Measurements from ENCODE around the gene NIT1.

NIT1 gene, protein sequence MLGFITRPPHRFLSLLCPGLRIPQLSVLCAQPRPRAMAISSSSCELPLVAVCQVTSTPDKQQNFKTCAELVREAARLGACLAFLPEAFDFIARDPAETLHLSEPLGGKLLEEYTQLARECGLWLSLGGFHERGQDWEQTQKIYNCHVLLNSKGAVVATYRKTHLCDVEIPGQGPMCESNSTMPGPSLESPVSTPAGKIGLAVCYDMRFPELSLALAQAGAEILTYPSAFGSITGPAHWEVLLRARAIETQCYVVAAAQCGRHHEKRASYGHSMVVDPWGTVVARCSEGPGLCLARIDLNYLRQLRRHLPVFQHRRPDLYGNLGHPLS

DNA sequence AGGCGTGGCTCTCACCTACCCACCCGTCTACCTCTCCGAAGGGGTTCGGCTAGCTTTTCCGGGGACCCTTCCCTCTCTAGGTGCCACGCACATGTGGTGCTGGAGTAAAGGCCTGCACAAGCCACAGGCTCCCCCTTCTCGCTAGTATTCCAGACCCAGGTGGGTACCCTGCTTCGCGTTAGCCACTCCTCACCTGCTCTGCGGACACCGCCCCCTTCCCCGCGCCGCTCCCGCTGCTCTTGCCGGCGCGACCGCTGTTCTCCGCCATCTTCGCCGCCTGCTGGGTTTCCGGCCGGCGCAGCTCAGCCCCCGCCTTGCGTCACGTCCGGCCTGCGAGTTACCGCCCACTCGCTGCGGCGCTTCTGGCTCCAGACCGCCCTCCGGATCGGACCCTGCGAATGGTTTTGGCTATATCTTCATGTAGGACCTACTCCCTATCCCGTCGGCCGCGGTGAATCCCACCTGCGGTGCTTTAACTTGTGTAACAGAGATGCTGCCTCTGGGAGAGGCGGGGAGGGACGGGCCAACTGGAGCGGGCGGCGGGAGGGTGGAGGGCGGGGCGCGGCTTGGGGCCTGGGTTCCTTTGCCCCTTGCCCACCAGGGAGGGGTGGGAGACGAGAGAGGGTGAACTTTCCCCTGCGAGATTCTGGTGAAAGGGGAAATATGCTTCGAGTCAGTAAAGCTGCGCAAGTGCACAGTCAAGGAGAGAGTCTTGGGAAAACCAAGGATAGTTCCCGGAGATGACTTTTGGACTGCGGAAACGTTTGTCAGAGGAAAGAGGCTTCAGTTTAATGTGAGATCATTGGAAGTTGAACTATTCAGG lies at the start of gene NIT1, which contains the start of gene PFDN2:
TSS of gene NIT1 (plus strand) at position 347 of the 823 bp plus-strand sequence. CDS start at position 419, 72 bp downstream.
TSS of gene PFDN2 (minus strand) at position 279 of the 823 bp plus-strand sequence. CDS start at position 268, 11 bp downstream.
- Histone ChIP-seq H2AFZ (ENCODE audit: low read depth, low read length, severe bottlenecking) (peak within 1 kb of the TSS; percentile 69), H4K20me1 (ENCODE audit: low read depth, low read length) (0 out of 2 replicates have a peak, but pooled peaks cover 2% of the 10 kb centered on the region), H3K79me2 (ENCODE audit: insufficient read depth, low read length) (peaks cover 58% of the 10 kb centered on the region), H3K4me3 (ENCODE audit: insufficient read depth, low read length, poor library complexity, severe bottlenecking) (peak within 1 kb of the TSS; percentile 82), H3K9me2 (replicated peaks; ENCODE audit: insufficient read depth, low read length) (no peaks in the 10 kb centered on the region), H3K4me2 (ENCODE audit: low read depth, low read length, poor library complexity, severe bottlenecking) (peak within 1 kb of the TSS; percentile 73), H3K27ac (ENCODE audit: low read depth, low read length) (peak within 1 kb of the TSS; percentile 48), H3K9me3 (ENCODE audit: insufficient read depth, low read length) (no peaks in the 10 kb centered on the region), H3K36me3 (ENCODE audit: low read length) (0 out of 2 replicates have a peak, but pooled peaks cover 4% of the 10 kb centered on the region), H3K9ac (ENCODE audit: low read length) (peak within 1 kb of the TSS; percentile 73), H3K27me3 (ENCODE audit: low read length) (no peaks in the 10 kb centered on the region), H3F3A (ENCODE audit: insufficient read depth) (peaks cover 8% of the 10 kb centered on the region; the same call in 1 of the 2 replicates)
- no peak for TF ChIP-seq EZH2phosphoT487 (conservative IDR thresholded peaks at IDR 0.05; ENCODE audit: low read length)
- TF ChIP-seq, protein P1, sequence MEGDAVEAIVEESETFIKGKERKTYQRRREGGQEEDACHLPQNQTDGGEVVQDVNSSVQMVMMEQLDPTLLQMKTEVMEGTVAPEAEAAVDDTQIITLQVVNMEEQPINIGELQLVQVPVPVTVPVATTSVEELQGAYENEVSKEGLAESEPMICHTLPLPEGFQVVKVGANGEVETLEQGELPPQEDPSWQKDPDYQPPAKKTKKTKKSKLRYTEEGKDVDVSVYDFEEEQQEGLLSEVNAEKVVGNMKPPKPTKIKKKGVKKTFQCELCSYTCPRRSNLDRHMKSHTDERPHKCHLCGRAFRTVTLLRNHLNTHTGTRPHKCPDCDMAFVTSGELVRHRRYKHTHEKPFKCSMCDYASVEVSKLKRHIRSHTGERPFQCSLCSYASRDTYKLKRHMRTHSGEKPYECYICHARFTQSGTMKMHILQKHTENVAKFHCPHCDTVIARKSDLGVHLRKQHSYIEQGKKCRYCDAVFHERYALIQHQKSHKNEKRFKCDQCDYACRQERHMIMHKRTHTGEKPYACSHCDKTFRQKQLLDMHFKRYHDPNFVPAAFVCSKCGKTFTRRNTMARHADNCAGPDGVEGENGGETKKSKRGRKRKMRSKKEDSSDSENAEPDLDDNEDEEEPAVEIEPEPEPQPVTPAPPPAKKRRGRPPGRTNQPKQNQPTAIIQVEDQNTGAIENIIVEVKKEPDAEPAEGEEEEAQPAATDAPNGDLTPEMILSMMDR (IDR thresholded peaks at IDR 0.05; ENCODE audit: insufficient read depth, low read length, poor library complexity, severe bottlenecking) = no peak

DNA sequence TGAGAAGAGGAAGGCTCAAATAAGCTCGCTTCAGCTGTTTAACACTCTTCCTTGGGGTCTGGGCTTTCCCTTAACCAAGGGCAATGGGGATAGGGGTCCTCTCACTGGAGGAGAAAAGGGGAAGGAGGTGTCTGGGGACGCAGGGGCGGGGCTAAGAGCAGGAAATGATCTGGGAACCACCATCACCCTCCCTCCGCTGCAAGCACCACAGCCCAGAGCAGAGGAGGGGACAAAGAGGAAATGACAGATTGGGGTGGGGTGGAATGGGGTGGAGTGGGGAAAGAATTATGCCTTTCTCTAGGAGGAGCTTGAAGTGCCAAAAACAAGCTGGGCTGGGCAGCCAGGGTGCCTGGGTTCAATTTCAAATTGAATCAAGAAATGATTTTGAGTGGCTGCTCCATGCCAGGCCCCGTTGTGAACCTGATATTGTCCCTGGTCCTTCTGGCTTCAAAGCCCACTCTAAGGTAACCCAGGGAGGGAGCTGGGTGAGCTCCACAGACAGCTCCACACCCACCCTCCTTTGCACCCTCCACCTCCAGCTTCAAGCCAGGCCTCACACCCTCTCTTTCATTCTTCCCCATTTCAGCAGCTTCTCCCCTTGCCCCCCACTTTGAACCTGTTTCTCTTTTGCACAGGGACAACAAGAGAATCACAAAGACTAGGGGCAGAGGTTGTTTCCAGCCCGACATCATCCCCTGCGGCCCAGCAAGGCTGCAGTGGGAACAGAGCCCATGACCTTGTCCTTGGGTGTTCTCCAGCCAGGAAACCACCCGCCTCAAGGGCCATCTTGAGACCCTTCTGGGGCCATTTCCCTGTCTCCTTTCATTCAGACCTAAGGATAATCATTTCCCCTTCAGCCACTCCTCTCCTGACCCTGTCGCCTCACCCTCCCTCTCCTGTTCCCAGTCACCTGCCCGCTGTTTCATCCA lies 49.3 kb upstream of the NIT1 start:
- Histone ChIP-seq H3K79me2 (ENCODE audit: insufficient read depth, low read length) (peaks cover 51% of the 10 kb centered on the region), H3K4me3 (ENCODE audit: insufficient read depth, low read length, poor library complexity, severe bottlenecking) (peak overlapping the region; percentile 79), H2AFZ (ENCODE audit: low read depth, low read length, severe bottlenecking) (no peak overlapping the region), H4K20me1 (ENCODE audit: low read depth, low read length) (no peaks in the 10 kb centered on the region), H3K9me2 (replicated peaks; ENCODE audit: insufficient read depth, low read length) (no peaks in the 10 kb centered on the region), H3F3A (ENCODE audit: insufficient read depth) (peaks cover 14% of the 10 kb centered on the region; the same call in 1 of the 2 replicates), H3K27me3 (ENCODE audit: low read length) (no peaks in the 10 kb centered on the region), H3K9me3 (ENCODE audit: insufficient read depth, low read length) (no peaks in the 10 kb centered on the region), H3K4me2 (ENCODE audit: low read depth, low read length, poor library complexity, severe bottlenecking) (peak overlapping the region; percentile 77), H3K36me3 (ENCODE audit: low read length) (no peaks in the 10 kb centered on the region), H3K27ac (ENCODE audit: low read depth, low read length) (peak overlapping the region; percentile 83), H3K9ac (ENCODE audit: low read length) (peak overlapping the region; percentile 93)
- no peak for TF ChIP-seq EZH2phosphoT487 (conservative IDR thresholded peaks at IDR 0.05; ENCODE audit: low read length)
- TF ChIP-seq, protein P1 (IDR thresholded peaks at IDR 0.05; ENCODE audit: insufficient read depth, low read length, poor library complexity, severe bottlenecking) = no peak

DNA sequence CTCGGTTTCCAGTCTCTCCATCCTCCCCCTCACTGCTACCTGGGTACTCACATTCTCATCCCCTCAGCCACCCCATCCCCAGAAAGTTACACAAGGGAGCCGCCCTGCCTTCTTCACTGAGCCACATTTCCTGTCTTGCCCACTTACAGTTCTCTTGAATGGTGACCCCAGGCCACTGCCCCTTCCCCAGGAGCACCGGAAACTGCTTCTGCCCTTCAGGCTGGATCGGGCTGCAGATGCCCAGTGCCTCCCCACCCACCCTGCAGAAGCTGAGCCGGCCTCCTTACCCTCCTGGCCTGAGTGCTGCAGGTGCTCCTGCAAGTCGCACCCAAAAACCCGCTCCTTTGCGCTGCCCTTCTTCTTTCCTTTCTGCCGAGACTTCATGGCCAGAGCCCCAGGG lies 48.7 kb upstream of the NIT1 start:
- Histone ChIP-seq H3K79me2 (ENCODE audit: insufficient read depth, low read length) (peaks cover 45% of the 10 kb centered on the region), H3K9me3 (ENCODE audit: insufficient read depth, low read length) (no peaks in the 10 kb centered on the region), H3K36me3 (ENCODE audit: low read length) (no peaks in the 10 kb centered on the region), H3K4me2 (ENCODE audit: low read depth, low read length, poor library complexity, severe bottlenecking) (peak overlapping the region; percentile 77), H3K9ac (ENCODE audit: low read length) (peak overlapping the region; percentile 93), H3K27ac (ENCODE audit: low read depth, low read length) (peak overlapping the region; percentile 83), H4K20me1 (ENCODE audit: low read depth, low read length) (no peaks in the 10 kb centered on the region), H3K4me3 (ENCODE audit: insufficient read depth, low read length, poor library complexity, severe bottlenecking) (peak overlapping the region; percentile 79), H3K9me2 (replicated peaks; ENCODE audit: insufficient read depth, low read length) (no peaks in the 10 kb centered on the region), H3K27me3 (ENCODE audit: low read length) (no peaks in the 10 kb centered on the region), H2AFZ (ENCODE audit: low read depth, low read length, severe bottlenecking) (peak overlapping the region; percentile 53), H3F3A (ENCODE audit: insufficient read depth) (peaks cover 14% of the 10 kb centered on the region; the same call in 1 of the 2 replicates)
- TF ChIP-seq EZH2phosphoT487 (conservative IDR thresholded peaks at IDR 0.05; ENCODE audit: low read length) = no peak
- TF ChIP-seq, protein P1 (IDR thresholded peaks at IDR 0.05; ENCODE audit: insufficient read depth, low read length, poor library complexity, severe bottlenecking) = no peak
